ENCODE results near the gene CYP2S1. TPM values are rescaled to one million over a fixed set of nuclear protein-coding genes. Genes with fewer than 3 reads are reported as not detected.

The CYP2S1 gene, protein sequence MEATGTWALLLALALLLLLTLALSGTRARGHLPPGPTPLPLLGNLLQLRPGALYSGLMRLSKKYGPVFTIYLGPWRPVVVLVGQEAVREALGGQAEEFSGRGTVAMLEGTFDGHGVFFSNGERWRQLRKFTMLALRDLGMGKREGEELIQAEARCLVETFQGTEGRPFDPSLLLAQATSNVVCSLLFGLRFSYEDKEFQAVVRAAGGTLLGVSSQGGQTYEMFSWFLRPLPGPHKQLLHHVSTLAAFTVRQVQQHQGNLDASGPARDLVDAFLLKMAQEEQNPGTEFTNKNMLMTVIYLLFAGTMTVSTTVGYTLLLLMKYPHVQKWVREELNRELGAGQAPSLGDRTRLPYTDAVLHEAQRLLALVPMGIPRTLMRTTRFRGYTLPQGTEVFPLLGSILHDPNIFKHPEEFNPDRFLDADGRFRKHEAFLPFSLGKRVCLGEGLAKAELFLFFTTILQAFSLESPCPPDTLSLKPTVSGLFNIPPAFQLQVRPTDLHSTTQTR
- total RNA-seq (2021) (6.8 and 14.9 TPM in 2 replicates), Bru-seq, nascent RNA (percentile 28 among the genes with signal in this experiment), BruChase-seq, experiment 1, labeled RNA remaining after a 2-hour chase (percentile 31 among the genes with signal in this experiment), BruChase-seq, experiment 2, labeled RNA remaining after a 6-hour chase (percentile 39 among the genes with signal in this experiment)
- long read RNA-seq, transcript CYP2S1-201 (9 exons, 2,782 nt), result major isoform, 14 of 25 reads
- long read RNA-seq, partial matches to known transcripts, result 2 of 25 reads
- long read RNA-seq, other reads (novel, unspliced or antisense), result 9 of 25 reads

DNA sequence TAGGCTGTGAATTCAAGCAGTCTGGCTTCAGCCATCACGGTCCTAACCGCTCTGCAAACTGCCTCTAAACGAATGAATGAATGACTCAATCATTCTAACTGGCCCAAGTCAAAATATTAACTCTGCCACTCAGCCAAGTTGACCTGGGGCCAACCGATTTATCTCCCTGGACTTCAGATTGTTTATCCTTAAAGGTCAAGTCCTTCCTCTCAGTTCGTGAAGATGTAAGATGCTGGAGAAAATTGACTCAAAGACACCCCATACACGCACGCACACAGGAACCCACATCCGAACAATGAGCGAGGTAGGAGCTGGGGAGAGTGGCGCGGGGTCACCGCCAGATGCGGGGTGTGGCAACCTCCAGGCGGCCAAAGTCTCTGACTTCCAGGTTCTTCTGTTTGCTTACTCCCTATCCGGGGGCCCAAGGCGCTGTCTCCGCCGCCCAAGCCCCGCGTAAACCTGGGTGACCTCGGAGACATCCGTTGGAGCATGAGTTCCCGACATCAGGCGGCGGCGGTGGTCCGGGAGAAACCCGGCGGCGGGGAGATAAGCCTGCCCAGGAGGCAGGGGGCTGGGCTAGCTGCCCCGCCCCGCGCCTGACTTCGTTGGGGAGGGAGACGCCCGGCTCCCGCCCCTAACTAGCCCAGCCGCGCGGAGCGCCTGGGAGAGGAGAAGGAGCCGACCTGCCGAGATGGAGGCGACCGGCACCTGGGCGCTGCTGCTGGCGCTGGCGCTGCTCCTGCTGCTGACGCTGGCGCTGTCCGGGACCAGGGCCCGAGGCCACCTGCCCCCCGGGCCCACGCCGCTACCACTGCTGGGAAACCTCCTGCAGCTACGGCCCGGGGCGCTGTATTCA, at the start of gene CYP2S1:
Gene CYP2S1, plus strand, starts transcription at position 646 of the 856 bp plus-strand sequence. Its CDS starts 46 bp downstream, at position 692.
- Histone ChIP-seq H3F3A (ENCODE audit: insufficient read depth, low read depth) (no peaks in the 10 kb centered on the region), H3K27ac (no peak within 1 kb of the TSS), H3K36me3 (ENCODE audit: low read depth) (no peaks in the 10 kb centered on the region), H2AFZ (peak within 1 kb of the TSS; percentile 80), H4K20me1 (ENCODE audit: insufficient read depth) (no peaks in the 10 kb centered on the region), H3K79me2 (ENCODE audit: low read depth) (no peaks in the 10 kb centered on the region), H3K4me2 (peak within 1 kb of the TSS; percentile 81), H3K9me3 (ENCODE audit: insufficient read depth, low read depth) (no peaks in the 10 kb centered on the region), H3K27me3 (ENCODE audit: insufficient read depth, low read depth) (no peaks in the 10 kb centered on the region), H3K4me3 (peak within 1 kb of the TSS; percentile 60), H3K9me2 (ENCODE audit: insufficient read depth) (no peaks in the 10 kb centered on the region), H3K4me1 (replicated peaks; ENCODE audit: insufficient read depth) (peaks cover 18% of the 10 kb centered on the region)
- intact Hi-C loops (cut with micrococcal nuclease; ENCODE audit: unreplicated experiment), result no loop called here
- CTCF ChIA-PET, result interaction anchor here (1.0 kb wide), 1 partner anchor 48 kb away, joined by 3 read pairs; no protein-coding TSS in a partner anchor
- TF ChIP-seq, protein P1, sequence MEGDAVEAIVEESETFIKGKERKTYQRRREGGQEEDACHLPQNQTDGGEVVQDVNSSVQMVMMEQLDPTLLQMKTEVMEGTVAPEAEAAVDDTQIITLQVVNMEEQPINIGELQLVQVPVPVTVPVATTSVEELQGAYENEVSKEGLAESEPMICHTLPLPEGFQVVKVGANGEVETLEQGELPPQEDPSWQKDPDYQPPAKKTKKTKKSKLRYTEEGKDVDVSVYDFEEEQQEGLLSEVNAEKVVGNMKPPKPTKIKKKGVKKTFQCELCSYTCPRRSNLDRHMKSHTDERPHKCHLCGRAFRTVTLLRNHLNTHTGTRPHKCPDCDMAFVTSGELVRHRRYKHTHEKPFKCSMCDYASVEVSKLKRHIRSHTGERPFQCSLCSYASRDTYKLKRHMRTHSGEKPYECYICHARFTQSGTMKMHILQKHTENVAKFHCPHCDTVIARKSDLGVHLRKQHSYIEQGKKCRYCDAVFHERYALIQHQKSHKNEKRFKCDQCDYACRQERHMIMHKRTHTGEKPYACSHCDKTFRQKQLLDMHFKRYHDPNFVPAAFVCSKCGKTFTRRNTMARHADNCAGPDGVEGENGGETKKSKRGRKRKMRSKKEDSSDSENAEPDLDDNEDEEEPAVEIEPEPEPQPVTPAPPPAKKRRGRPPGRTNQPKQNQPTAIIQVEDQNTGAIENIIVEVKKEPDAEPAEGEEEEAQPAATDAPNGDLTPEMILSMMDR (conservative IDR thresholded peaks at IDR 0.05), result no peak
- TF ChIP-seq EZH2 (IDR thresholded peaks at IDR 0.05; ENCODE audit: low read depth), result no peak
- no TSS peak for BruUV-seq (replicated peaks)
- POLR2A ChIA-PET (ENCODE audit: unreplicated experiment), result interaction anchor here (0.6 kb wide), 2 partner anchors 415 to 583 kb away, joined by 4 to 6 read pairs; partner anchors contain the start of gene RAB4B
- DNase-seq, result peak in 1 of 2 experiments; percentile 60

DNA sequence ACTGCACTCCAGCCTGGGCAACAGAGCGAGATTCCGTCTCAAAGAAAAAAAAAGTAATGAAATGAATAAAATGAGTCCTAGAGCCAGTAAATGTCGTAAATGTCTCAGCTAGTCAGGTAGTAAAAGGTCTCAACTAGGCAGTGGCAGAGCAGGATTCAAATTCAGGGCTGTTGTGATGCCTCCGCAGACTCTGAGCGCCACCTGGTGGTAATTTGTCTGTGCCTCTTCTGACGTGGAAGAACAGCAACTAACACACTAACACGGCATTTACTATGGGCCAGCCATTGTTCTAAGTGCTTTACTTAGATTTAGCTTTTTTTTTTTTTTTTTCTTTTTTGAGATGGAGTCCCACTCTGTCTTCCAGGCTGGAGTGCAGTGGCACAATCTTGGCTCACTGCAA, 48.6 kb upstream of the CYP2S1 start:
- peak; percentile 64 to 75 for DNase-seq
- intact Hi-C loops (cut with micrococcal nuclease; ENCODE audit: unreplicated experiment), result loop anchor here (1.0 to 10.0 kb wide), 4 partner anchors 120 to 481 kb away; partner anchors contain the start of gene HNRNPUL1
- ChIA-PET CTCF (interaction anchor here (0.6 to 1.0 kb wide), 8 partner anchors 21 to 540 kb away, joined by 3 to 11 read pairs (median 4); partner anchors contain the start of gene RAB4B), POLR2A (ENCODE audit: unreplicated experiment) (no interaction called here)
- Histone ChIP-seq H3K79me2 (ENCODE audit: low read depth) (no peaks in the 10 kb centered on the region), H2AFZ (no peak overlapping the region), H3K36me3 (ENCODE audit: low read depth) (no peaks in the 10 kb centered on the region), H3K4me1 (replicated peaks; ENCODE audit: insufficient read depth) (no peaks in the 10 kb centered on the region), H3K4me2 (no peak overlapping the region), H3F3A (ENCODE audit: insufficient read depth, low read depth) (peaks cover 8% of the 10 kb centered on the region; the same call in 1 of the 2 replicates), H4K20me1 (ENCODE audit: insufficient read depth) (no peaks in the 10 kb centered on the region), H3K4me3 (no peak overlapping the region), H3K9me2 (ENCODE audit: insufficient read depth) (no peaks in the 10 kb centered on the region), H3K27ac (no peak overlapping the region), H3K27me3 (ENCODE audit: insufficient read depth, low read depth) (no peaks in the 10 kb centered on the region), H3K9me3 (ENCODE audit: insufficient read depth, low read depth) (no peaks in the 10 kb centered on the region)
- BruUV-seq (replicated peaks), result no TSS peak
- TF ChIP-seq, protein P1 (conservative IDR thresholded peaks at IDR 0.05), result peak; percentile 90
- TF ChIP-seq EZH2 (IDR thresholded peaks at IDR 0.05; ENCODE audit: low read depth), result no peak

All from PC-9 (cell line).